ENCODE data around the gene BUD13.
"Not testable (repeated sequence)": the region's sequence is repeated elsewhere in the genome, so short reads cannot be mapped to it uniquely, and the experiment has no call there.

BUD13 gene

GRCh38 chr11:116792144-116792868, 19.5 kb upstream of the BUD13 start:
- no peak for DNase-seq (ENCODE audit: low read depth in 2 of 2)

GRCh38 chr11:116791813-116792143, 19.0 kb upstream of the BUD13 start, which contains the start of gene APOA5:
TSS of gene APOA5 (minus strand) at chr11:116791879. CDS start at chr11:116791860, 19 bp downstream.
- no peak for DNase-seq (ENCODE audit: low read depth in 2 of 2)

GRCh38 chr11:116791002-116791812, 18.4 kb upstream of the BUD13 start:
- DNase-seq (ENCODE audit: low read depth in 2 of 2): peak; percentile 33 to 61

GRCh38 chr11:116790167-116791001, 17.6 kb upstream of the BUD13 start:
- no peak for DNase-seq (ENCODE audit: low read depth in 2 of 2)

GRCh38 chr11:116788975-116789374, 16.2 kb upstream of the BUD13 start:
- DNase-seq (ENCODE audit: low read depth in 2 of 2): no peak

- no peak for DNase-seq (ENCODE audit: low read depth in 2 of 2)
Observed at GRCh38 chr11:116788534-116788933, 15.7 kb upstream of the BUD13 start.

- peak; percentile 58 to 70 for DNase-seq (ENCODE audit: low read depth in 2 of 2)
Observed at GRCh38 chr11:116787786-116788486, 15.1 kb upstream of the BUD13 start, which contains the start of gene ZPR1. TSS of gene ZPR1 (minus strand) at chr11:116788023. CDS start at chr11:116787990, 33 bp downstream.

- DNase-seq (ENCODE audit: low read depth in 2 of 2): no peak
Observed at GRCh38 chr11:116787436-116787785, 14.6 kb upstream of the BUD13 start.

GRCh38 chr11:116786966-116787365, 14.2 kb upstream of the BUD13 start:
- DNase-seq (ENCODE audit: low read depth in 2 of 2): no peak

- DNase-seq (ENCODE audit: low read depth in 2 of 2): no peak
Observed at GRCh38 chr11:116786326-116786725, 13.5 kb upstream of the BUD13 start.

GRCh38 chr11:116782728-116783127, 9.9 kb upstream of the BUD13 start:
- DNase-seq (ENCODE audit: low read depth in 2 of 2): no peak

- DNase-seq (ENCODE audit: low read depth in 2 of 2): no peak
Observed at GRCh38 chr11:116778556-116778955, 5.8 kb upstream of the BUD13 start.

- no peak for DNase-seq (ENCODE audit: low read depth in 2 of 2)
Observed at GRCh38 chr11:116777056-116777455, 4.3 kb upstream of the BUD13 start.

GRCh38 chr11:116776522-116776984, 3.8 kb upstream of the BUD13 start:
- no peak for DNase-seq (ENCODE audit: low read depth in 2 of 2)

- no peak for DNase-seq (ENCODE audit: low read depth in 2 of 2)
Observed at GRCh38 chr11:116775975-116776374, 3.2 kb upstream of the BUD13 start.

GRCh38 chr11:116774661-116775060, 1.9 kb upstream of the BUD13 start:
- DNase-seq (ENCODE audit: low read depth in 2 of 2): no peak

- no peak for DNase-seq (ENCODE audit: low read depth in 2 of 2)
Observed at GRCh38 chr11:116773203-116774097, 663 bp upstream of the BUD13 start.

GRCh38 chr11:116771935-116772334, 852 bp downstream of the BUD13 start:
- DNase-seq (ENCODE audit: low read depth in 2 of 2): no peak

- no peak for DNase-seq (ENCODE audit: low read depth in 2 of 2)
Observed at GRCh38 chr11:116762132-116762531, 10.7 kb downstream of the BUD13 start.

- DNase-seq (ENCODE audit: low read depth in 2 of 2): not testable (repeated sequence)
Observed at GRCh38 chr11:116756044-116756443, 16.7 kb downstream of the BUD13 start.

All from stimulated activated CD4-positive, alpha-beta T cell treated with anti-CD3 and anti-CD28 coated beads, Interleukin-1b, Interleukin-23, amount 100 ng/mL, for 1 hour (primary cell).